NCI-H1417 (cell line): ENCODE results near the gene LRRFIP1.
"Not testable (repeated sequence)": the region's sequence is repeated elsewhere in the genome, so short reads cannot be mapped to it uniquely, and the experiment has no call there.

Experiments
- DNase-seq, 3 experiments: peaks; one replicate each; lab custom pipeline; 2025; lab: John Stamatoyannopoulos, UW

The LRRFIP1 gene

GRCh38 chr2:237662671-237663093 lies 35.3 kb downstream of the LRRFIP1 start:
- peak; percentile 87 to 98 (median 93) for DNase-seq

- peak in 1 of 3 experiments; percentile 48 for DNase-seq
Observed at GRCh38 chr2:237663517-237664110, 36.2 kb downstream of the LRRFIP1 start.

GRCh38 chr2:237664151-237664550 lies 36.8 kb downstream of the LRRFIP1 start:
- no peak for DNase-seq

- DNase-seq = peak in 2 of 3 experiments; percentile 20 to 61
Observed at GRCh38 chr2:237665713-237666143, 38.3 kb downstream of the LRRFIP1 start.

- DNase-seq = no peak
Observed at GRCh38 chr2:237666606-237667005, 39.2 kb downstream of the LRRFIP1 start.

- DNase-seq = not testable (repeated sequence)
Observed at GRCh38 chr2:237667050-237667576, 39.7 kb downstream of the LRRFIP1 start.

GRCh38 chr2:237667893-237668292 lies 40.5 kb downstream of the LRRFIP1 start:
- DNase-seq = peak in 1 of 3 experiments; percentile 30

GRCh38 chr2:237668440-237668839 lies 41.1 kb downstream of the LRRFIP1 start:
- DNase-seq = peak in 1 of 3 experiments; percentile 26

GRCh38 chr2:237669283-237669627 lies 41.9 kb downstream of the LRRFIP1 start:
- DNase-seq = peak in 2 of 3 experiments; percentile 47 to 92

- DNase-seq = peak; percentile 80 to 95 (median 86)
Observed at GRCh38 chr2:237669628-237670392, 42.4 kb downstream of the LRRFIP1 start.

- DNase-seq = no peak
Observed at GRCh38 chr2:237670641-237671040, 43.3 kb downstream of the LRRFIP1 start.

GRCh38 chr2:237671466-237672138 lies 44.2 kb downstream of the LRRFIP1 start:
- DNase-seq = no peak

GRCh38 chr2:237672731-237673129 lies 45.3 kb downstream of the LRRFIP1 start:
- no peak for DNase-seq

- DNase-seq = peak; percentile 71 to 89 (median 78)
Observed at GRCh38 chr2:237673130-237674001, 46.0 kb downstream of the LRRFIP1 start.

- peak; percentile 30 to 91 (median 84) for DNase-seq
Observed at GRCh38 chr2:237674731-237675276, 47.4 kb downstream of the LRRFIP1 start.

GRCh38 chr2:237675316-237675715 lies 47.9 kb downstream of the LRRFIP1 start:
- peak in 2 of 3 experiments; percentile 59 to 78 for DNase-seq

GRCh38 chr2:237680702-237681478 lies 53.5 kb downstream of the LRRFIP1 start:
- no peak for DNase-seq

- DNase-seq = no peak
Observed at GRCh38 chr2:237682151-237682550, 54.8 kb downstream of the LRRFIP1 start.

GRCh38 chr2:237682856-237683670 lies 55.7 kb downstream of the LRRFIP1 start:
- DNase-seq = no peak
